HepG2 (cell line): ENCODE data around the gene SULT4A1.

Experiments
- HIVEP1 ChIP-seq: sonication (generic); formaldehyde crosslinking; IDR thresholded peaks from 2 replicates; pipeline ENCODE4 v1.4.0; 2020; ENCODE audit warnings: mild to moderate bottlenecking, missing genetic modification reagents
- NBN ChIP-seq: fragments of 450-650 bp; conservative IDR thresholded peaks from 2 replicates; pipeline ENCODE4 v1.6.1; 2017
- RAD51 ChIP-seq: fragments of 450-650 bp; IDR thresholded peaks from 2 replicates; pipeline ENCODE4 v1.6.1; 2016; ENCODE audit warnings: borderline replicate concordance
- YEATS2 ChIP-seq: sonication (generic); formaldehyde crosslinking; IDR thresholded peaks from 2 replicates; pipeline ENCODE4 v1.4.0; 2020; ENCODE audit warnings: missing genetic modification reagents, borderline replicate concordance
- ZNF543 ChIP-seq: sonication (generic); formaldehyde crosslinking; IDR thresholded peaks from 2 replicates; pipeline ENCODE4 v1.4.0; 2020; ENCODE audit warnings: mild to moderate bottlenecking, missing genetic modification reagents
- TF ChIP-seq, protein P1 (sequence below): sonication (generic); formaldehyde crosslinking; IDR thresholded peaks from 2 replicates; pipeline ENCODE4 v1.4.0; 2020; ENCODE audit warnings: missing genetic modification reagents

DNA sequence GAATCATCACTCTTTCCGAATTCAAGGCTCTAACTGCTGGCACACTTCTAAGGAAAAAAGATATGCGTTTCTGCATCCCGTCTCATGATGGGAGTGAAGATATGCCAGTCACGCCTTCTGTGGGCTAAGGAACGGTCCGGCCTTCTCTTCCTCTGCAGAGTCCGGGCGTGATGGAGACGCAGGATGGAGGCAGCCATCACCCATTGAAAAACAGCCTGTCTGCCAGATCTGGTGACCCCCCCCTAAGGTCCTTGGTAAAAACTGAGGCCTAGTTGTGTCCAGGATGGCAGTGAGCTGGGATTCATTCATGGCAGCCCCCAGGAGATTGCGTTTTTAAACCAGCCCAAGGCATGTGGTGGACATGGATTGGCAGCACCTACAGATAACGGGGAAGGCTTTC, 43.3 kb downstream of the SULT4A1 start:
- TF ChIP-seq HIVEP1 (CRISPR knock-in tag) (no peak), NBN (no peak), YEATS2 (CRISPR knock-in tag) (no peak), ZNF543 (CRISPR knock-in tag) (no peak), RAD51 (no peak)
- TF ChIP-seq, protein P1, sequence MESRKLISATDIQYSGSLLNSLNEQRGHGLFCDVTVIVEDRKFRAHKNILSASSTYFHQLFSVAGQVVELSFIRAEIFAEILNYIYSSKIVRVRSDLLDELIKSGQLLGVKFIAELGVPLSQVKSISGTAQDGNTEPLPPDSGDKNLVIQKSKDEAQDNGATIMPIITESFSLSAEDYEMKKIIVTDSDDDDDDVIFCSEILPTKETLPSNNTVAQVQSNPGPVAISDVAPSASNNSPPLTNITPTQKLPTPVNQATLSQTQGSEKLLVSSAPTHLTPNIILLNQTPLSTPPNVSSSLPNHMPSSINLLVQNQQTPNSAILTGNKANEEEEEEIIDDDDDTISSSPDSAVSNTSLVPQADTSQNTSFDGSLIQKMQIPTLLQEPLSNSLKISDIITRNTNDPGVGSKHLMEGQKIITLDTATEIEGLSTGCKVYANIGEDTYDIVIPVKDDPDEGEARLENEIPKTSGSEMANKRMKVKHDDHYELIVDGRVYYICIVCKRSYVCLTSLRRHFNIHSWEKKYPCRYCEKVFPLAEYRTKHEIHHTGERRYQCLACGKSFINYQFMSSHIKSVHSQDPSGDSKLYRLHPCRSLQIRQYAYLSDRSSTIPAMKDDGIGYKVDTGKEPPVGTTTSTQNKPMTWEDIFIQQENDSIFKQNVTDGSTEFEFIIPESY, result no peak
